ENCODE results near the gene ACP1.

GRCh38 chr2:310994-311393, 46.2 kb downstream of the ACP1 start:
- TF ChIP-seq CTCF (IDR thresholded peaks at IDR 0.05; ENCODE audit: insufficient read depth, low read length, poor library complexity, severe bottlenecking) (no peak), EZH2phosphoT487 (conservative IDR thresholded peaks at IDR 0.05; ENCODE audit: low read length) (no peak)
